ENCODE results near the gene TEX264.

GRCh38 chr3:51675201-51675611 lies 4.2 kb downstream of the TEX264 start:
- TF ChIP-seq CTCF (IDR thresholded peaks at IDR 0.05; ENCODE audit: borderline replicate concordance, extremely low read depth, low read length, poor library complexity, severe bottlenecking) (no peak), EZH2 (IDR thresholded peaks at IDR 0.05; ENCODE audit: borderline replicate concordance, low read depth, low read length, severe bottlenecking) (no peak)
